ENCODE measurements around the gene MYCBP2. TPM values are rescaled to one million over a fixed set of nuclear protein-coding genes. Genes with fewer than 3 reads are reported as not detected.

The MYCBP2 gene
- total and polyA plus RNA-seq, 4 donors: 12.1 to 86.4 (median 30.0) TPM

GRCh38 chr13:77343841-77344240 lies 16.9 kb upstream of the MYCBP2 start:
- no peaks in the 10 kb centered on the region for H3K36me3 ChIP-seq (ENCODE audit: control insufficient read depth in 4 of 4, insufficient read depth in 3 of 4, low read depth in 1 of 4, low read length in 3 of 4)
- no peaks in the 10 kb centered on the region for H3K27me3 ChIP-seq (ENCODE audit: control insufficient read depth in 4 of 4, insufficient read depth in 4 of 4, low read length in 3 of 4)
- H3K27ac ChIP-seq (ENCODE audit: low read depth in 1 of 2, low read length in 2 of 2): no peak overlapping the region
- no peak for TF ChIP-seq ZBTB33 (IDR thresholded peaks at IDR 0.05)
- TF ChIP-seq NR2F2 (IDR thresholded peaks at IDR 0.05): no peak
- no peak for TF ChIP-seq HNF4A (conservative IDR thresholded peaks at IDR 0.05)
- no peak for TF ChIP-seq RAD21 (IDR thresholded peaks at IDR 0.05)
- TF ChIP-seq MAX (IDR thresholded peaks at IDR 0.05): no peak
- no peak for TF ChIP-seq JUND (IDR thresholded peaks at IDR 0.05)
- TF ChIP-seq TAF1 (conservative IDR thresholded peaks at IDR 0.05): no peak
- no peak for TF ChIP-seq FOXA2 (IDR thresholded peaks at IDR 0.05)
- no peak for TF ChIP-seq SP1 (IDR thresholded peaks at IDR 0.05)
- no peak for TF ChIP-seq FOXA1 (IDR thresholded peaks at IDR 0.05)
- H3K9me3 ChIP-seq (ENCODE audit: control insufficient read depth in 4 of 4, low read length in 3 of 4): no peaks in the 10 kb centered on the region
- DNase-seq (ENCODE audit: low spot score): no peak
- H3K9ac ChIP-seq (ENCODE audit: low read depth in 1 of 2, low read length in 2 of 2): no peak overlapping the region
- H3K4me3 ChIP-seq (ENCODE audit: low read depth in 1 of 3, low read length in 3 of 3): no peak overlapping the region
- no peaks in the 10 kb centered on the region for H3K4me1 ChIP-seq (ENCODE audit: control insufficient read depth in 4 of 4, insufficient read depth in 4 of 4, low read length in 3 of 4)
- WGBS: 94% methylated on average over 4 of the region's 4 CpGs

GRCh38 chr13:77339408-77339807 lies 12.5 kb upstream of the MYCBP2 start:
- Histone ChIP-seq H3K4me1 (ENCODE audit: control insufficient read depth in 4 of 4, insufficient read depth in 4 of 4, low read length in 3 of 4) (no peaks in the 10 kb centered on the region), H3K36me3 (ENCODE audit: control insufficient read depth in 4 of 4, insufficient read depth in 3 of 4, low read depth in 1 of 4, low read length in 3 of 4) (no peaks in the 10 kb centered on the region), H3K27me3 (ENCODE audit: control insufficient read depth in 4 of 4, insufficient read depth in 4 of 4, low read length in 3 of 4) (no peaks in the 10 kb centered on the region), H3K27ac (ENCODE audit: low read depth in 1 of 2, low read length in 2 of 2) (no peak overlapping the region), H3K9me3 (ENCODE audit: control insufficient read depth in 4 of 4, low read length in 3 of 4) (no peaks in the 10 kb centered on the region), H3K4me3 (ENCODE audit: low read depth in 1 of 3, low read length in 3 of 3) (no peak overlapping the region), H3K9ac (ENCODE audit: low read depth in 1 of 2, low read length in 2 of 2) (no peak overlapping the region)
- WGBS: 79% methylated on average over 2 of the region's 2 CpGs
- TF ChIP-seq RAD21 (IDR thresholded peaks at IDR 0.05) (no peak), HNF4A (conservative IDR thresholded peaks at IDR 0.05) (no peak), NR2F2 (IDR thresholded peaks at IDR 0.05) (no peak)
- DNase-seq (ENCODE audit: low spot score): no peak

GRCh38 chr13:77338961-77339401 lies 12.1 kb upstream of the MYCBP2 start:
- Histone ChIP-seq H3K36me3 (ENCODE audit: control insufficient read depth in 4 of 4, insufficient read depth in 3 of 4, low read depth in 1 of 4, low read length in 3 of 4) (no peaks in the 10 kb centered on the region), H3K27me3 (ENCODE audit: control insufficient read depth in 4 of 4, insufficient read depth in 4 of 4, low read length in 3 of 4) (no peaks in the 10 kb centered on the region), H3K9me3 (ENCODE audit: control insufficient read depth in 4 of 4, low read length in 3 of 4) (no peaks in the 10 kb centered on the region), H3K9ac (ENCODE audit: low read depth in 1 of 2, low read length in 2 of 2) (no peak overlapping the region), H3K27ac (ENCODE audit: low read depth in 1 of 2, low read length in 2 of 2) (no peak overlapping the region), H3K4me1 (ENCODE audit: control insufficient read depth in 4 of 4, insufficient read depth in 4 of 4, low read length in 3 of 4) (no peaks in the 10 kb centered on the region), H3K4me3 (ENCODE audit: low read depth in 1 of 3, low read length in 3 of 3) (no peak overlapping the region)
- WGBS: 83% methylated on average over 6 of the region's 6 CpGs
- DNase-seq (ENCODE audit: low spot score): no peak
- TF ChIP-seq TAF1 (conservative IDR thresholded peaks at IDR 0.05) (no peak), FOXA1 (IDR thresholded peaks at IDR 0.05) (no peak), RAD21 (IDR thresholded peaks at IDR 0.05) (no peak), RXRA (IDR thresholded peaks at IDR 0.05) (no peak), HNF4A (conservative IDR thresholded peaks at IDR 0.05) (no peak), YY1 (IDR thresholded peaks at IDR 0.05) (no peak), REST (IDR thresholded peaks at IDR 0.05) (no peak), CTCF (IDR thresholded peaks at IDR 0.05; ENCODE audit: low read depth, low read length, missing input control) (no peak), GABPA (IDR thresholded peaks at IDR 0.05 in 1 of 2, conservative IDR thresholded peaks at IDR 0.05 in 1 of 2) (no peak), NR2F2 (IDR thresholded peaks at IDR 0.05) (no peak), ATF3 (IDR thresholded peaks at IDR 0.05) (no peak), FOXA2 (IDR thresholded peaks at IDR 0.05) (no peak), EGR1 (IDR thresholded peaks at IDR 0.05; ENCODE audit: low read depth in 2 of 2) (no peak), MAX (IDR thresholded peaks at IDR 0.05) (no peak), SP1 (IDR thresholded peaks at IDR 0.05) (no peak), ZBTB33 (IDR thresholded peaks at IDR 0.05) (no peak), JUND (IDR thresholded peaks at IDR 0.05) (no peak)

Measured in liver (tissue), 9 donors.